ENCODE results near the gene DACH1. TPM values are rescaled to one million over a fixed set of nuclear protein-coding genes. Genes with fewer than 3 reads are reported as not detected.
"Not testable (repeated sequence)": the region's sequence is repeated elsewhere in the genome, so short reads cannot be mapped to it uniquely, and the experiment has no call there.

DACH1 gene
- total RNA-seq, 4 donors from 2014 or later: 2.2 to 5.9 (median 2.8) TPM

DNA sequence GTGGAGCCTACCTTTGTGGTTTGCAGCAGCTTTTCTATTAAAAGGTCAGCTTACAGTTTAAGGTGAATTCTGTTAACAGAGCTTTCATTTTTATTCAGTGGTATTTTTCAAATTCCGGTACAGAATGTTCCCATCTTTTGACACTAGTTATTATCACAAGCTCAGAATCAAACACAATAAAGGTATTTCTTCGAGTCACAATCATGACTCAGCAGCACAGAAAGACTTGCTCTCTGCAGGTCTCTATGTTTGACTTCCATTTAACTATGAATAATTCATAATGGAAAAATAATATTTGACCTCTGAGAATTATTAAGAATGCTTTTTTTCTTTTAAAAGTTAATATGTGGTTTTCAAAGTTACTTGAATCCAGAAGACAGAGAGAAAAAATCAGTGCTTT lies 28.2 kb downstream of the DACH1 start:
- H3K27ac ChIP-seq: no peak overlapping the region
- no peaks in the 10 kb centered on the region for H3K9me3 ChIP-seq
- H3K4me1 ChIP-seq: no peaks in the 10 kb centered on the region
- TF ChIP-seq POLR2A (IDR thresholded peaks at IDR 0.05) (no peak), EP300 (IDR thresholded peaks at IDR 0.05) (no peak)
- TF ChIP-seq, protein P1, sequence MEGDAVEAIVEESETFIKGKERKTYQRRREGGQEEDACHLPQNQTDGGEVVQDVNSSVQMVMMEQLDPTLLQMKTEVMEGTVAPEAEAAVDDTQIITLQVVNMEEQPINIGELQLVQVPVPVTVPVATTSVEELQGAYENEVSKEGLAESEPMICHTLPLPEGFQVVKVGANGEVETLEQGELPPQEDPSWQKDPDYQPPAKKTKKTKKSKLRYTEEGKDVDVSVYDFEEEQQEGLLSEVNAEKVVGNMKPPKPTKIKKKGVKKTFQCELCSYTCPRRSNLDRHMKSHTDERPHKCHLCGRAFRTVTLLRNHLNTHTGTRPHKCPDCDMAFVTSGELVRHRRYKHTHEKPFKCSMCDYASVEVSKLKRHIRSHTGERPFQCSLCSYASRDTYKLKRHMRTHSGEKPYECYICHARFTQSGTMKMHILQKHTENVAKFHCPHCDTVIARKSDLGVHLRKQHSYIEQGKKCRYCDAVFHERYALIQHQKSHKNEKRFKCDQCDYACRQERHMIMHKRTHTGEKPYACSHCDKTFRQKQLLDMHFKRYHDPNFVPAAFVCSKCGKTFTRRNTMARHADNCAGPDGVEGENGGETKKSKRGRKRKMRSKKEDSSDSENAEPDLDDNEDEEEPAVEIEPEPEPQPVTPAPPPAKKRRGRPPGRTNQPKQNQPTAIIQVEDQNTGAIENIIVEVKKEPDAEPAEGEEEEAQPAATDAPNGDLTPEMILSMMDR (IDR thresholded peaks at IDR 0.05): no peak
- no peak for DNase-seq (ENCODE audit: low spot score in 2 of 2)
- H3K4me3 ChIP-seq: no peak overlapping the region
- H3K27me3 ChIP-seq: no peaks in the 10 kb centered on the region
- 45 to 47% methylated on average over 2 of the region's 2 CpGs for WGBS, 2 donors
- H3K36me3 ChIP-seq: no peaks in the 10 kb centered on the region

DNA sequence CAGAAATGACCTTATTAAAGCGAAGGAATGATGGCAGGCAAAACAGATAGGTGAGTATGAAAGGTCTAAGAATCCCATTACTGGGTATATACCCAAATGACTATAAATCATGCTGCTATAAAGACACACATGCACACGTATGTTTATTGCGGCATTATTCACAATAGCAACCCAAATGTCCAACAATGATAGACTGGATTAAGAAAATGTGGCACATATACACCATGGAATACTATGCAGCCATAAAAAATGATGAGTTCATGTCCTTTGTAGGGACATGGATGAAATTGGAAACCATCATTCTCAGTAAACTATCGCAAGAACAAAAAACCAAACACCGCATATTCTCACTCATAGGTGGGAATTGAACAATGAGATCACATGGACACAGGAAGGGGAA lies 29.4 kb downstream of the DACH1 start:
- not testable (repeated sequence) for H3K4me1 ChIP-seq; H3K4me3 ChIP-seq; H3K27me3 ChIP-seq; H3K9me3 ChIP-seq; H3K36me3 ChIP-seq; H3K27ac ChIP-seq; DNase-seq (ENCODE audit: low spot score in 2 of 2)
- WGBS, 2 donors: 92 to 97% methylated on average over 4 to 5 of the region's 5 CpGs

DNA sequence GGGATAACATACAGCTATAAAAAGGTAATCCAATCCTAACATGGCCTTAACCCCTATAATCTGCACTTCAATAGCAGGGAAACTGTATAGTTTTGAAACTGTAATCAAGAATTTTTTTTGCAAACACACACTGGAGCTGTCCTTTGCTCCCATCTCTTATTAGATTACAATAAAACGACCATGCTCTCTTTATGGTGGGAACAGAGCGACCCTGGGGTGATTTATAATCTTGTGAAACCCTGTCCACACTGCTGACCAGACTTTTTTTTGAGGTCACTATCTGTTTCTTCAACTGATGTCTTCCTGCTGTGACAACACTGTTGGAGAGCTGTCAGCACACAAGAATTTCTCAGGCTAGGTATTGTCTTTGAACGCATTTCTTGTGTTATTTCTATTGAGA lies 35.3 kb downstream of the DACH1 start:
- Histone ChIP-seq H3K36me3 (no peaks in the 10 kb centered on the region), H3K27ac (no peak overlapping the region), H3K4me3 (no peak overlapping the region), H3K4me1 (no peaks in the 10 kb centered on the region), H3K27me3 (no peaks in the 10 kb centered on the region), H3K9me3 (no peaks in the 10 kb centered on the region)
- no peak for TF ChIP-seq EP300 (IDR thresholded peaks at IDR 0.05)
- no peak for TF ChIP-seq POLR2A (IDR thresholded peaks at IDR 0.05)
- TF ChIP-seq, protein P1 (IDR thresholded peaks at IDR 0.05): no peak
- WGBS, 2 donors: 32 to 34% methylated on average over 3 of the region's 3 CpGs
- DNase-seq (ENCODE audit: low spot score in 2 of 2): no peak

DNA sequence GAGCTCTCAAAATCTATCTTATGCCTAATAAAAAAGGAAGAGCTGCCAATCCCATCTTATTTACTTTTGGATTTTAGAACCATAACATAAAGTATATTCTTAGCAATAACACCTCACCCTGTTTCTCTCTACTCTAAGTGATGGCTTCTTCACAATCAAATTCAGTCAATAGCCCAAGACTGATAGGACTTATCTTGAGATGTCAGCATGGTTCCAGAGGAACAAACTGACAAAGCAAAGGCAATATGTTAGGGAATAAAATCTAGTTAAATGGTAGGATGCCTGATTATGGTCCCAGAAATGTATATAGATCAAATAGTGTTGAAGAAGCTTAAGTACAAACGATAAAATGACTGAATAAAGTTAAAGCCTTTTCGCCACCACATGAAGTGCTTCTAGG lies 36.3 kb downstream of the DACH1 start:
- 91 to 96% methylated on average over 2 of the region's 2 CpGs for WGBS, 2 donors
- no peak overlapping the region for H3K4me3 ChIP-seq
- no peak for TF ChIP-seq EP300 (IDR thresholded peaks at IDR 0.05)
- TF ChIP-seq, protein P1 (IDR thresholded peaks at IDR 0.05): no peak
- DNase-seq (ENCODE audit: low spot score in 2 of 2): no peak
- no peaks in the 10 kb centered on the region for H3K9me3 ChIP-seq
- no peak overlapping the region for H3K27ac ChIP-seq
- H3K27me3 ChIP-seq: no peaks in the 10 kb centered on the region
- H3K36me3 ChIP-seq: no peaks in the 10 kb centered on the region
- H3K4me1 ChIP-seq: no peaks in the 10 kb centered on the region

DNA sequence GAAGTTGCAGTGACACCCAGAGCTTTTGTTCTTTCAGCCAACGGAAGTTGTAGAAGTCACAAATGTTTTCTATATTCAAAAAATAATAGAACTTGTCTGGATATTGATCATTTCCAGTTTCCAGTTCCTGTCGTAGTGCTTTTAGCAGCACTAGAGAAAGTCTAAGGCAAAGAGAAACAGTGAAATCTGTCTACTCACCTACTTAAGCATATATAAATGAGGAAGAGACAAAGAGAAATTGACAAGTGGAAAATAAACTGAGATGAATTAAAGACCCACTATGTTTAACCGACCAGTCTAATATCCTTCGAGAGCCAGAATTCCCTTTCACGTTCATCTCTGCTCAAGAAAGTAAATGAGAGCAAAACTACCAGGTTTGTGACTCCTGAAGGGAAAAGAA lies 36.7 kb downstream of the DACH1 start:
- Histone ChIP-seq H3K27ac (no peak overlapping the region), H3K9me3 (peaks cover 0 to 3% (median 0%) of the 10 kb centered on the region in 4 donors), H3K36me3 (no peaks in the 10 kb centered on the region), H3K4me1 (no peaks in the 10 kb centered on the region), H3K27me3 (no peaks in the 10 kb centered on the region), H3K4me3 (no peak overlapping the region)
- WGBS, 2 donors: 76 to 80% methylated on average over 5 of the region's 5 CpGs
- DNase-seq (ENCODE audit: low spot score in 2 of 2): no peak
- TF ChIP-seq, protein P1 (IDR thresholded peaks at IDR 0.05): no peak
- TF ChIP-seq POLR2A (IDR thresholded peaks at IDR 0.05): no peak
- no peak for TF ChIP-seq EP300 (IDR thresholded peaks at IDR 0.05)

DNA sequence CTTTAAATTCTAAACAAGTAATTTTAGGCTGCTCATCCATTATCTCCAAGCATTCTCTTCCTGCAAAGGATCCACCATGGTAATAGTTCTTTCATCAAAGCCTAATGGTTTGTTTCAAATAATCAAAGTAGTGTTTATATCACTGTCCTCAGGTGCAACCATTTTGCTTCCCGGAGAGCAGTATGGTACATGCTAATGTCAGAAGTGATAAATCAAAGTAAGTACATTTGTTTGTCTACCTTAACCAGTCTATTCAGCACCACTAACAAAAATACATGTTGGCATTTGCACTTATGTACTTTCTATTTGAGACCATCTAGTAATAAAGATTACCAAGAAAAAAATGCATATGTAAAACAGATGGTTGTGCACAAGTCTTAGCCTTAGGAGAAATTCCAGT lies 37.5 kb downstream of the DACH1 start:
- Histone ChIP-seq H3K9me3 (peaks cover 0 to 4% (median 0%) of the 10 kb centered on the region in 4 donors), H3K4me1 (no peaks in the 10 kb centered on the region), H3K27ac (no peak overlapping the region), H3K27me3 (no peaks in the 10 kb centered on the region), H3K4me3 (no peak overlapping the region), H3K36me3 (no peaks in the 10 kb centered on the region)
- TF ChIP-seq, protein P1 (IDR thresholded peaks at IDR 0.05): no peak
- TF ChIP-seq EP300 (IDR thresholded peaks at IDR 0.05): no peak
- no peak for TF ChIP-seq POLR2A (IDR thresholded peaks at IDR 0.05)
- 67 to 87% methylated on average over 1 of the region's 1 CpG for WGBS, 2 donors
- DNase-seq (ENCODE audit: low spot score in 2 of 2): no peak

Data from tibial nerve (tissue), 4 donors.